ENCODE measurements around the gene FTO. TPM values are rescaled to one million over a fixed set of nuclear protein-coding genes. Genes with fewer than 3 reads are reported as not detected.

Gene FTO
- total and polyA plus RNA-seq, 2 of the 8 experiments (the other 6 are each of a cell fraction or from before 2014, with no cell fraction given): 34.5 to 59.8 TPM

- WGBS, 2 experiments (ENCODE audit: extremely low coverage in 1 of 2, insufficient coverage in 1 of 2, insufficient read length in 1 of 2, insufficient replicate concordance in 2 of 2, low coverage in 1 of 2, low lambda C conversion rate in 2 of 2, missing lambda C conversion rate in 1 of 2): 75% methylated on average over 7 of the region's 7 CpGs; no CpG with 5 or more reads in 1 of the 2 experiments
- H3K9me3 ChIP-seq (ENCODE audit: insufficient read depth in 2 of 2, low read depth in 1 of 2, low read length in 1 of 2): no peaks in the 10 kb centered on the region
- no peaks in the 10 kb centered on the region for H3K27me3 ChIP-seq (replicated peaks in 1 of 4; ENCODE audit: control insufficient read depth in 3 of 4, extremely low read depth in 1 of 4, insufficient read depth in 3 of 4, low read length in 3 of 4)
- no peak overlapping the region for H3K4me2 ChIP-seq (ENCODE audit: insufficient read depth in 1 of 2, low read depth in 2 of 2, low read length in 2 of 2)
- no peak overlapping the region for H2BK5ac ChIP-seq (ENCODE audit: low read depth, low read length)
- H3K4me3 ChIP-seq (ENCODE audit: extremely low read depth in 1 of 4, insufficient read depth in 2 of 4, low read depth in 3 of 4, low read length in 4 of 4): no peak overlapping the region
- no peaks in the 10 kb centered on the region for H3K23me2 ChIP-seq (ENCODE audit: low read depth, low read length)
- no peaks in the 10 kb centered on the region for H3K79me1 ChIP-seq (ENCODE audit: low read depth, low read length)
- no peak overlapping the region for H4K8ac ChIP-seq (ENCODE audit: extremely low read depth, insufficient read depth, low read length)
- H2BK20ac ChIP-seq (ENCODE audit: low read length): no peak overlapping the region
- no peak overlapping the region for H3K56ac ChIP-seq (replicated peaks; ENCODE audit: insufficient read length, low read depth, low read length)
- no peak overlapping the region for H2AFZ ChIP-seq (ENCODE audit: low read length)
- peaks cover 0 to 4% (median 0%) of the 10 kb centered on the region in 4 experiments; a peak in 2 of 7 replicates for H3K4me1 ChIP-seq (replicated peaks in 1 of 4; ENCODE audit: control insufficient read depth in 3 of 4, insufficient read depth in 4 of 4, low read length in 3 of 4)
- FAIRE-seq: no peak
- CTCF ChIA-PET (ENCODE audit: partially characterized antibody): no interaction called here
- H3K4ac ChIP-seq (replicated peaks; ENCODE audit: insufficient read length, low read depth, low read length): no peak overlapping the region
- H2BK120ac ChIP-seq (replicated peaks; ENCODE audit: low read depth, low read length): no peak overlapping the region
- no peak overlapping the region for H3K14ac ChIP-seq (ENCODE audit: insufficient read length)
- H3K79me2 ChIP-seq (ENCODE audit: control insufficient read depth in 1 of 2, insufficient read depth in 2 of 2, low read length in 2 of 2): no peaks in the 10 kb centered on the region
- H3K23ac ChIP-seq (ENCODE audit: insufficient read length): no peak overlapping the region
- H2BK15ac ChIP-seq (ENCODE audit: low read length): no peak overlapping the region
- no peak overlapping the region for H3K9ac ChIP-seq (replicated peaks in 1 of 4; ENCODE audit: extremely low read depth in 1 of 4, low read depth in 3 of 4, low read length in 3 of 4)
- no peak overlapping the region for H4K5ac ChIP-seq (ENCODE audit: insufficient read length, low read depth, low read length)
- DNase-seq (ENCODE audit: low read depth in 1 of 2, low spot score in 2 of 2): no peak
- no peak overlapping the region for H4K91ac ChIP-seq (replicated peaks; ENCODE audit: insufficient read length, low read length)
- POLR2A ChIA-PET (ENCODE audit: partially characterized antibody): no interaction called here
- H3K27ac ChIP-seq (ENCODE audit: low read depth, low read length): no peak overlapping the region
- no peaks in the 10 kb centered on the region for H4K20me1 ChIP-seq (replicated peaks in 1 of 2; ENCODE audit: control insufficient read depth in 1 of 2, insufficient read depth in 2 of 2, low read length in 2 of 2)
- H2BK12ac ChIP-seq (ENCODE audit: low read depth, low read length): no peak overlapping the region
- H3K18ac ChIP-seq (ENCODE audit: extremely low read depth, low read length): no peak overlapping the region
- no peaks in the 10 kb centered on the region for H3K36me3 ChIP-seq (ENCODE audit: control insufficient read depth in 2 of 4, insufficient read depth in 4 of 4, low read length in 3 of 4)
- H2AK5ac ChIP-seq (ENCODE audit: low read depth, low read length): no peak overlapping the region
- TF ChIP-seq CBX5 (IDR thresholded peaks at IDR 0.05; ENCODE audit: low read depth, low read length) (no peak), KDM5A (IDR thresholded peaks at IDR 0.05; ENCODE audit: low read length) (no peak), JUND (IDR thresholded peaks at IDR 0.05; ENCODE audit: low read length) (no peak), GTF2F1 (IDR thresholded peaks at IDR 0.05; ENCODE audit: borderline replicate concordance, low read depth, low read length) (no peak), SAP30 (IDR thresholded peaks at IDR 0.05; ENCODE audit: insufficient read depth, insufficient replicate concordance, low read length) (no peak), GABPA (IDR thresholded peaks at IDR 0.05; ENCODE audit: borderline replicate concordance, insufficient read depth, low read length) (no peak), ATF2 (IDR thresholded peaks at IDR 0.05; ENCODE audit: low read length) (no peak), YY1 (IDR thresholded peaks at IDR 0.05; ENCODE audit: low read depth, low read length) (no peak), RAD21 (IDR thresholded peaks at IDR 0.05 in 1 of 2, conservative IDR thresholded peaks at IDR 0.05 in 1 of 2; ENCODE audit: low read depth in 2 of 2, low read length in 2 of 2) (no peak), NANOG (IDR thresholded peaks at IDR 0.05; ENCODE audit: insufficient read depth, low read depth, low read length, poor library complexity, severe bottlenecking) (no peak), BACH1 (IDR thresholded peaks at IDR 0.05; ENCODE audit: low read length) (no peak)
- TF ChIP-seq, protein P1, sequence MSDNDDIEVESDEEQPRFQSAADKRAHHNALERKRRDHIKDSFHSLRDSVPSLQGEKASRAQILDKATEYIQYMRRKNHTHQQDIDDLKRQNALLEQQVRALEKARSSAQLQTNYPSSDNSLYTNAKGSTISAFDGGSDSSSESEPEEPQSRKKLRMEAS (IDR thresholded peaks at IDR 0.05): no peak
Measured at GRCh38 chr16:54080524-54081008, 376.6 kb downstream of the FTO start.

All from H1 (cell line).